Activated CD4-positive, alpha-beta T cell treated with anti-CD3 and anti-CD28 coated beads for 36 hours (primary cell): ENCODE measurements around the gene PTCHD1. TPM values are rescaled to one million over a fixed set of nuclear protein-coding genes. Genes with fewer than 3 reads are reported as not detected.

ENCODE experiments used
- ATAC-seq: fragments of 200-7000 bp; cut with Tn5 transposase; one replicate; pipeline ENCODE4 v1.10.0; 2021; ENCODE audit warnings: mild to moderate bottlenecking, moderate library complexity
- CTCF ChIA-PET: fragments of 350-600 bp; sonication (Branson Sonifier 250); formaldehyde crosslinking; loops from one replicate; lab custom pipeline; 2021; ENCODE audit warnings: antibody characterized with exemption; lab: Charles Lee
- POLR2A ChIA-PET: fragments of 350-600 bp; sonication (Branson Sonifier 250); formaldehyde crosslinking; loops from one replicate; lab custom pipeline; 2021; ENCODE audit warnings: antibody characterized with exemption, inconsistent platforms; lab: Charles Lee
- DNase-seq: peaks from one replicate; pipeline ENCODE4 v3.0.0-alpha.2; 2020
- H3K27ac Mint-ChIP-seq: one replicate; pipeline ENCODE4 v1.8.0; 2021; ENCODE audit warnings: mixed read lengths
- H3K27me3 Mint-ChIP-seq: one replicate; pipeline ENCODE4 v1.8.0; 2021; ENCODE audit warnings: mixed read lengths
- H3K36me3 Mint-ChIP-seq: one replicate; pipeline ENCODE4 v1.8.0; 2021; ENCODE audit warnings: low read depth, mixed read lengths
- H3K4me1 Mint-ChIP-seq: one replicate; pipeline ENCODE4 v1.8.0; 2021; ENCODE audit warnings: mixed read lengths
- H3K4me3 Mint-ChIP-seq: one replicate; pipeline ENCODE4 v1.8.0; 2021; ENCODE audit warnings: mild to moderate bottlenecking, moderate library complexity, mixed read lengths
- H3K9me3 Mint-ChIP-seq: one replicate; pipeline ENCODE4 v1.8.0; 2021; ENCODE audit warnings: low read depth, mixed read lengths
- intact Hi-C, 2 experiments: fragments of 100-400 bp; cut with DNase I in 1 of 2; cut with micrococcal nuclease in 1 of 2; formaldehyde crosslinking; loops; one replicate each; pipeline versions ENCODE4 v1.14.2 to v1.15.1; 2022 to 2024; cut with DNase I, micrococcal nuclease
- total RNA-seq, 2 experiments: library from RNA; stranded (reverse); gene quantifications; one replicate each; pipeline ENCODE4 v1.2.3, GENCODE V29; 2021

PTCHD1 gene
- total RNA-seq, 2 experiments from 2014 or later, result not detected

- Mint-ChIP-seq H3K4me1 (no peaks in the 10 kb centered on the region), H3K27ac (no peak overlapping the region), H3K4me3 (no peak overlapping the region), H3K36me3 (no peaks in the 10 kb centered on the region), H3K9me3 (peaks cover 2% of the 10 kb centered on the region), H3K27me3 (no peaks in the 10 kb centered on the region)
- ChIA-PET POLR2A (no interaction called here), CTCF (no interaction called here)
- DNase-seq (no peak), ATAC-seq (no peak)
- intact Hi-C loops, result no loop called here
Measured at GRCh38 chrX:23435108-23435507, 100.5 kb downstream of the PTCHD1 start.

- ATAC-seq (no peak), DNase-seq (no peak)
- intact Hi-C loops, result no loop called here
- H3K27me3 Mint-ChIP-seq, result no peaks in the 10 kb centered on the region
- no peak overlapping the region for H3K27ac Mint-ChIP-seq
- H3K36me3 Mint-ChIP-seq, result no peaks in the 10 kb centered on the region
- no peaks in the 10 kb centered on the region for H3K4me1 Mint-ChIP-seq
- peaks cover 2% of the 10 kb centered on the region for H3K9me3 Mint-ChIP-seq
- no peak overlapping the region for H3K4me3 Mint-ChIP-seq
- ChIA-PET POLR2A (no interaction called here), CTCF (no interaction called here)
Measured at GRCh38 chrX:23435575-23435974, 100.9 kb downstream of the PTCHD1 start.

- no peaks in the 10 kb centered on the region for H3K4me1 Mint-ChIP-seq
- H3K4me3 Mint-ChIP-seq, result no peak overlapping the region
- POLR2A ChIA-PET, result no interaction called here
- H3K27ac Mint-ChIP-seq, result no peak overlapping the region
- H3K9me3 Mint-ChIP-seq, result peaks cover 2% of the 10 kb centered on the region
- no peaks in the 10 kb centered on the region for H3K36me3 Mint-ChIP-seq
- no peak for ATAC-seq
- intact Hi-C loops, result no loop called here
- no peaks in the 10 kb centered on the region for H3K27me3 Mint-ChIP-seq
- CTCF ChIA-PET, result no interaction called here
- DNase-seq, result no peak
Measured at GRCh38 chrX:23436875-23437274, 102.2 kb downstream of the PTCHD1 start.

GRCh38 chrX:23451266-23451665 lies 116.6 kb downstream of the PTCHD1 start:
- ATAC-seq, result no peak
- H3K27ac Mint-ChIP-seq, result no peak overlapping the region
- H3K36me3 Mint-ChIP-seq, result no peaks in the 10 kb centered on the region
- H3K4me1 Mint-ChIP-seq, result no peaks in the 10 kb centered on the region
- H3K27me3 Mint-ChIP-seq, result no peaks in the 10 kb centered on the region
- H3K4me3 Mint-ChIP-seq, result no peak overlapping the region
- intact Hi-C loops, result no loop called here
- no peaks in the 10 kb centered on the region for H3K9me3 Mint-ChIP-seq
- POLR2A ChIA-PET, result no interaction called here
- CTCF ChIA-PET, result no interaction called here
- DNase-seq, result no peak
